OCI-LY3 (cell line): Measurements from ENCODE around the gene RNFT2.

Experiments
- H2AFZ ChIP-seq: fragments of 200-600, 300-600 bp; shearing (Covaris generic); 2 replicates; pipeline ENCODE4 v1.6.0; 2014; ENCODE audit warnings: antibody characterized with exemption, low read depth, low read length
- H3K27ac ChIP-seq: fragments of 200-600, 300-600 bp; sonication (generic); 2 replicates; pipeline ENCODE4 v1.5.1; 2014; ENCODE audit warnings: mild to moderate bottlenecking, low read length, moderate library complexity, mixed read lengths
- H3K27me3 ChIP-seq: fragments of 200-600, 300-600 bp; sonication (generic); 2 replicates; pipeline ENCODE4 v1.6.1; 2014; ENCODE audit warnings: low read depth, low read length, mixed read lengths
- H3K36me3 ChIP-seq: fragments of 200-600, 300-600 bp; sonication (generic); replicated peaks from 2 replicates; pipeline ENCODE3; 2014; ENCODE audit warnings: low read depth, low read length, mixed read lengths
- H3K4me1 ChIP-seq: fragments of 300-600, 200-600 bp; sonication (generic); 2 replicates; pipeline ENCODE4 v1.6.1; 2014; ENCODE audit warnings: low read length, mixed read lengths
- H3K4me2 ChIP-seq: fragments of 200-600, 300-600 bp; sonication (generic); 2 replicates; pipeline ENCODE4 v1.6.1; 2014; ENCODE audit warnings: low read length, mixed read lengths
- H3K4me3 ChIP-seq: fragments of 300-600, 200-600 bp; sonication (generic); 2 replicates; pipeline ENCODE4 v1.5.1; 2014; ENCODE audit warnings: antibody characterized with exemption, mild to moderate bottlenecking, low read length, moderate library complexity
- H3K79me2 ChIP-seq: fragments of 300-600, 200-600 bp; shearing (Covaris generic); 2 replicates; pipeline ENCODE4 v1.6.1; 2014; ENCODE audit warnings: mild to moderate bottlenecking, low read length, mixed read lengths
- H3K9ac ChIP-seq: fragments of 300-600, 200-600 bp; shearing (Covaris generic); 2 replicates; pipeline ENCODE4 v1.6.0; 2014; ENCODE audit warnings: mild to moderate bottlenecking, low read length, moderate library complexity
- H3K9me3 ChIP-seq: fragments of 200-600, 300-600 bp; shearing (Covaris generic); 2 replicates; pipeline ENCODE4 v1.6.1; 2014; ENCODE audit warnings: low read length, mixed read lengths; ENCODE audit not compliant: insufficient read depth
- H4K20me1 ChIP-seq: fragments of 200-600, 300-600 bp; sonication (generic); 2 replicates; pipeline ENCODE4 v1.6.1; 2016; ENCODE audit warnings: low read length, mixed read lengths; ENCODE audit not compliant: insufficient read depth
- CTCF ChIP-seq: fragments of 200-600, 300-600 bp; sonication (generic); IDR thresholded peaks from 2 replicates; pipeline ENCODE4 v1.5.1; 2014; ENCODE audit warnings: antibody characterized with exemption, low read length, low read depth
- EZH2phosphoT487 ChIP-seq: fragments of 200-600 bp; shearing (Covaris generic); IDR thresholded peaks from 2 replicates; pipeline ENCODE4 v1.6.1; 2018; ENCODE audit warnings: antibody characterized with exemption, mixed run types, low read depth

RNFT2 gene

GRCh38 chr12:116695464-116695725 is 42.7 kb upstream of the RNFT2 start:
- Histone ChIP-seq H2AFZ (peak overlapping the region; percentile 64; the same call in 1 of the 2 replicates), H3K4me3 (peak overlapping the region; percentile 79), H3K79me2 (no peaks in the 10 kb centered on the region), H3K4me1 (peaks cover 39% of the 10 kb centered on the region), H3K9me3 (no peaks in the 10 kb centered on the region), H4K20me1 (no peaks in the 10 kb centered on the region), H3K27ac (no peak overlapping the region), H3K4me2 (peak overlapping the region; percentile 92), H3K36me3 (no peaks in the 10 kb centered on the region), H3K27me3 (peaks cover 44% of the 10 kb centered on the region), H3K9ac (peak overlapping the region; percentile 42; the same call in 1 of the 2 replicates)
- TF ChIP-seq CTCF (no peak), EZH2phosphoT487 (no peak)

GRCh38 chr12:116697305-116697704 is 40.8 kb upstream of the RNFT2 start:
- H3K9me3 ChIP-seq: no peaks in the 10 kb centered on the region
- H3K79me2 ChIP-seq: no peaks in the 10 kb centered on the region
- peaks cover 37% of the 10 kb centered on the region for H3K27me3 ChIP-seq
- no peak overlapping the region for H3K9ac ChIP-seq
- no peaks in the 10 kb centered on the region for H4K20me1 ChIP-seq
- no peak overlapping the region for H3K27ac ChIP-seq
- H3K4me1 ChIP-seq: peaks cover 39% of the 10 kb centered on the region
- no peak overlapping the region for H3K4me3 ChIP-seq
- H2AFZ ChIP-seq: no peak overlapping the region
- H3K36me3 ChIP-seq: no peaks in the 10 kb centered on the region
- no peak overlapping the region for H3K4me2 ChIP-seq
- TF ChIP-seq EZH2phosphoT487 (no peak), CTCF (peak; percentile 58)

- Histone ChIP-seq H3K4me3 (no peak overlapping the region), H4K20me1 (no peaks in the 10 kb centered on the region), H3K9me3 (no peaks in the 10 kb centered on the region), H3K27me3 (peaks cover 36% of the 10 kb centered on the region), H3K4me1 (peaks cover 37% of the 10 kb centered on the region), H3K79me2 (no peaks in the 10 kb centered on the region), H3K4me2 (no peak overlapping the region), H2AFZ (no peak overlapping the region), H3K27ac (no peak overlapping the region), H3K36me3 (no peaks in the 10 kb centered on the region), H3K9ac (no peak overlapping the region)
- TF ChIP-seq EZH2phosphoT487 (no peak), CTCF (no peak; the same call in 1 of the 2 replicates)
Measured at GRCh38 chr12:116697716-116698115, 40.4 kb upstream of the RNFT2 start.

GRCh38 chr12:116698116-116698515 is 40.0 kb upstream of the RNFT2 start:
- Histone ChIP-seq H3K27ac (no peak overlapping the region), H3K79me2 (no peaks in the 10 kb centered on the region), H3K9ac (no peak overlapping the region), H3K27me3 (peaks cover 33% of the 10 kb centered on the region), H3K9me3 (no peaks in the 10 kb centered on the region), H2AFZ (no peak overlapping the region), H3K4me3 (no peak overlapping the region), H3K36me3 (no peaks in the 10 kb centered on the region), H3K4me1 (peaks cover 33% of the 10 kb centered on the region), H4K20me1 (no peaks in the 10 kb centered on the region), H3K4me2 (no peak overlapping the region)
- no peak for TF ChIP-seq CTCF
- no peak for TF ChIP-seq EZH2phosphoT487
